Spleen (tissue), 11 donors: ENCODE data around the gene TBX4. TPM values are rescaled to one million over a fixed set of nuclear protein-coding genes. Genes with fewer than 3 reads are reported as not detected.

Experiments
- DNase-seq: peaks from one replicate; pipeline ENCODE4 v3.0.0-alpha.2; 2020
- H3K27ac ChIP-seq, 8 donors: fragments of 200-600 bp; sonication (generic) in 7 of 8; 1 replicate in 4 of 8; 2 replicates in 4 of 8; pipeline versions ENCODE4 v1.5.0 to v1.8.0; 2016 to 2021; ENCODE audit warnings: inconsistent platforms in 4 of 8, mild to moderate bottlenecking in 4 of 8, moderate library complexity in 1 of 8
- H3K27me3 ChIP-seq, 7 donors: fragments of 200-600 bp; sonication (generic) in 6 of 7; replicated peaks in 1 of 7; 1 replicate in 4 of 7; 2 replicates in 3 of 7; pipeline versions ENCODE4 v1.5.0 to v1.8.0; 2016 to 2021; ENCODE audit warnings: inconsistent platforms in 3 of 7, mild to moderate bottlenecking in 1 of 7
- H3K36me3 ChIP-seq, 6 donors: fragments of 200-600 bp; sonication (generic) in 5 of 6; 1 replicate in 4 of 6; 2 replicates in 2 of 6; pipeline versions ENCODE4 v1.5.0 to v1.8.0; 2016 to 2021; ENCODE audit warnings: inconsistent platforms in 2 of 6
- H3K4me1 ChIP-seq, 6 donors: fragments of 200-600 bp; sonication (generic) in 5 of 6; 1 replicate in 3 of 6; 2 replicates in 3 of 6; pipeline versions ENCODE4 v1.5.0 to v1.8.0; 2016 to 2021; ENCODE audit warnings: inconsistent platforms in 3 of 6
- H3K4me3 ChIP-seq, 8 donors: fragments of 200-600 bp; sonication (generic) in 7 of 8; 1 replicate in 4 of 8; 2 replicates in 4 of 8; pipeline versions ENCODE4 v1.5.0 to v1.8.0; 2016 to 2021; ENCODE audit warnings: inconsistent platforms in 4 of 8, mild to moderate bottlenecking in 4 of 8, moderate library complexity in 2 of 8
- H3K9me3 ChIP-seq, 8 donors: fragments of 200-600 bp; sonication (generic) in 7 of 8; 1 replicate in 4 of 8; 2 replicates in 4 of 8; pipeline versions ENCODE4 v1.5.0 to v1.8.0; 2016 to 2021; ENCODE audit warnings: inconsistent platforms in 4 of 8
- CTCF ChIP-seq, 11 experiments: fragments of 200-600 bp in 7 of 11; fragments of 450-650 bp in 4 of 11; sonication (generic) in 4 of 11; IDR thresholded peaks in 8 of 11; conservative IDR thresholded peaks in 3 of 11; 1 replicate in 7 of 11; 2 replicates in 4 of 11; pipeline versions ENCODE4 v1.4.0 to v1.8.0; 2016 to 2021; ENCODE audit warnings: antibody characterized with exemption in 11 of 11, inconsistent platforms in 4 of 11, mild to moderate bottlenecking in 1 of 11
- POLR2A ChIP-seq, 3 donors: fragments of 450-650 bp; IDR thresholded peaks; one replicate each; pipeline ENCODE4 v1.5.1; 2017; ENCODE audit warnings: antibody characterized with exemption in 3 of 3, mild to moderate bottlenecking in 1 of 3
- POLR2AphosphoS5 ChIP-seq, 3 donors: sonication (generic); formaldehyde crosslinking; IDR thresholded peaks; one replicate each; pipeline ENCODE4 v1.5.1; 2017; ENCODE audit warnings: antibody characterized with exemption in 3 of 3
- WGBS, 5 donors: extraction: QIAGEN DNeasy Blood & Tissue Kit in 3 of 5; methylation state at CpG; one replicate each; pipeline versions ENCODE4 v1.1.5 to v1.1.7; 2013 to 2018; 5-methylcytosine and 5-hydroxymethylcytosine counted together
- intact Hi-C: fragments of 100-400 bp; cut with DNase I; formaldehyde crosslinking; loops from one replicate; pipeline ENCODE4 v1.15.0; 2023; ENCODE audit warnings: low total_unique reads
- polyA plus RNA-seq, 3 donors: library from polyadenylated mRNA; stranded (reverse); fragments of 200-250 nt; gene quantifications; one replicate each; pipeline ENCODE4 v1.2.1, GENCODE V29; 2013
- total RNA-seq, 7 donors: library from RNA; depleted of rRNA in 3 of 7; stranded (reverse); fragments of >200 nt in 3 of 7; fragmentation: NEBNext Ultra II Directional in 4 of 7; extraction: Animal tissue kit (Norgen Biotek cat#: 25700) in 4 of 7; gene quantifications; one replicate each; pipeline versions ENCODE4 v1.1.0 to v1.2.1, GENCODE V29; 2016 to 2021
- donor health status: healthy with polysubstance abuse.
- donor health status: DM: no; HTN: no; CAD: no; lungs with moderate emphysema.
- donor health status: DM: no; HTN: no; CAD: no.
- donor health status: Bipolar disorder and iron deficiency.
- donor health status: healthy.
- donor health status: DM: no; HTN: no; CAD: no.
- donor health status: DM: yes; HTN: yes; CAD: no.

Gene TBX4
- total and polyA plus RNA-seq, 10 donors, result not detected

GRCh38 chr17:61451538-61452300, 503 bp upstream of the TBX4 start:
- H3K36me3 ChIP-seq, result no peaks in the 10 kb centered on the region
- DNase-seq, result no peak
- no peaks in the 10 kb centered on the region for H3K9me3 ChIP-seq
- 2 to 5% (median 3%) methylated on average over 30 to 75 of the region's 75 CpGs for WGBS, 5 donors
- H3K27ac ChIP-seq, result no peak overlapping the region
- TF ChIP-seq CTCF (IDR thresholded peaks at IDR 0.05 in 8 of 11, conservative IDR thresholded peaks at IDR 0.05 in 3 of 11) (no peak), POLR2A (IDR thresholded peaks at IDR 0.05) (no peak), POLR2AphosphoS5 (IDR thresholded peaks at IDR 0.05) (peak in 1 of 3 donors; percentile 7)
- intact Hi-C loops, result no loop called here
- H3K4me3 ChIP-seq, result peak overlapping the region in 7 of 8 donors; percentile 2 to 60 (median 25)
- peaks cover 20 to 100% (median 69%) of the 10 kb centered on the region in 7 donors for H3K27me3 ChIP-seq
- peaks cover 13 to 50% (median 32%) of the 10 kb centered on the region in 6 donors for H3K4me1 ChIP-seq

GRCh38 chr17:61453566-61454380, 1.6 kb downstream of the TBX4 start:
- Histone ChIP-seq H3K4me3 (peak overlapping the region in 1 of 8 donors; percentile 42), H3K27me3 (peaks cover 20 to 100% (median 84%) of the 10 kb centered on the region in 7 donors)
- TF ChIP-seq POLR2A (IDR thresholded peaks at IDR 0.05), result no peak

GRCh38 chr17:61454381-61455323, 2.4 kb downstream of the TBX4 start:
- H3K9me3 ChIP-seq, result no peaks in the 10 kb centered on the region
- H3K4me1 ChIP-seq, result peaks cover 20 to 69% (median 43%) of the 10 kb centered on the region in 6 donors
- no peak for TF ChIP-seq POLR2A (IDR thresholded peaks at IDR 0.05)
- no peak for TF ChIP-seq CTCF (IDR thresholded peaks at IDR 0.05 in 8 of 11, conservative IDR thresholded peaks at IDR 0.05 in 3 of 11)
- TF ChIP-seq POLR2AphosphoS5 (IDR thresholded peaks at IDR 0.05), result no peak
- intact Hi-C loops, result no loop called here
- WGBS, 5 donors, result 7 to 15% (median 12%) methylated on average over 69 to 86 of the region's 86 CpGs
- H3K27ac ChIP-seq, result no peak overlapping the region
- H3K27me3 ChIP-seq, result peaks cover 20 to 100% (median 93%) of the 10 kb centered on the region in 7 donors
- peak overlapping the region in 1 of 8 donors; percentile 42 for H3K4me3 ChIP-seq
- no peaks in the 10 kb centered on the region for H3K36me3 ChIP-seq
- DNase-seq, result peak; percentile 72

More at GRCh38 chr17:61453566-61454380, 1.6 kb downstream of the TBX4 start:
- no peak for DNase-seq
- Histone ChIP-seq H3K9me3 (no peaks in the 10 kb centered on the region), H3K27ac (no peak overlapping the region), H3K4me1 (peaks cover 20 to 69% (median 43%) of the 10 kb centered on the region in 6 donors), H3K36me3 (no peaks in the 10 kb centered on the region)
- intact Hi-C loops, result no loop called here
- 16 to 19% (median 19%) methylated on average over 17 of the region's 17 CpGs for WGBS, 5 donors
